Osteoblast (primary cell): ENCODE measurements around the gene DAB2IP. TPM values are rescaled to one million over a fixed set of nuclear protein-coding genes. Genes with fewer than 3 reads are reported as not detected.

ENCODE experiments used
- DNase-seq: peaks from one replicate; pipeline ENCODE4 v3.0.0; 2011; ENCODE audit warnings: low spot score, mixed read lengths; ENCODE audit not compliant: insufficient read length; ENCODE audit errors: missing footprints
- H2AFZ ChIP-seq: 2 replicates; pipeline ENCODE4 v1.6.0; 2011; ENCODE audit warnings: mild to moderate bottlenecking, low read length
- H3K27ac ChIP-seq: 2 replicates; pipeline ENCODE4 v1.5.1; 2011; ENCODE audit warnings: mild to moderate bottlenecking, low read depth, low read length, moderate library complexity
- H3K27me3 ChIP-seq: 2 replicates; pipeline ENCODE4 v1.6.0; 2012; ENCODE audit warnings: mild to moderate bottlenecking, control low read depth, inconsistent platforms, low read length, moderate library complexity; ENCODE audit not compliant: insufficient read depth
- H3K36me3 ChIP-seq: 2 replicates; pipeline ENCODE4 v1.5.1; 2011; ENCODE audit warnings: mild to moderate bottlenecking, low read length, control low read depth, moderate library complexity; ENCODE audit not compliant: insufficient read depth
- H3K4me1 ChIP-seq: 2 replicates; pipeline ENCODE4 v1.5.1; 2011; ENCODE audit warnings: mild to moderate bottlenecking, low read length, control low read depth, moderate library complexity; ENCODE audit not compliant: insufficient read depth
- H3K4me2 ChIP-seq: 2 replicates; pipeline ENCODE4 v1.6.0; 2011; ENCODE audit warnings: mild to moderate bottlenecking, low read length; ENCODE audit not compliant: insufficient read depth
- H3K4me3 ChIP-seq: fragments of 200-600 bp; sonication (generic); 3 replicates; pipeline ENCODE4 v1.5.1; 2012; ENCODE audit warnings: mild to moderate bottlenecking, low read length, inconsistent platforms; ENCODE audit not compliant: insufficient read depth
- H3K79me2 ChIP-seq: 2 replicates; pipeline ENCODE4 v1.6.0; 2012; ENCODE audit warnings: mild to moderate bottlenecking, low read length, control low read depth, inconsistent platforms; ENCODE audit not compliant: insufficient read depth
- H3K9me3 ChIP-seq: 2 replicates; pipeline ENCODE4 v1.5.1; 2011; ENCODE audit warnings: low read depth, low read length, control low read depth
- H4K20me1 ChIP-seq: 2 replicates; pipeline ENCODE4 v1.6.0; 2012; ENCODE audit warnings: mild to moderate bottlenecking, low read length, control low read depth; ENCODE audit not compliant: insufficient read depth
- CTCF ChIP-seq: IDR thresholded peaks from 2 replicates; pipeline ENCODE4 v1.5.1; 2011; ENCODE audit warnings: mild to moderate bottlenecking, low read depth, low read length, moderate library complexity; ENCODE audit errors: extremely low read depth
- total RNA-seq: library from RNA; depleted of rRNA; stranded (reverse); fragments of >200 nt; gene quantifications from 2 replicates; pipeline ENCODE4 v1.2.3, GENCODE V29; 2012

DAB2IP gene
- 49.2 and 60.8 TPM in 2 replicates for total RNA-seq

- H3K9me3 ChIP-seq, result no peaks in the 10 kb centered on the region
- peaks cover 8% of the 10 kb centered on the region for H3K4me1 ChIP-seq
- peak; percentile 87 for DNase-seq
- peaks cover 37% of the 10 kb centered on the region for H3K27me3 ChIP-seq
- H3K36me3 ChIP-seq, result no peaks in the 10 kb centered on the region
- H3K4me2 ChIP-seq, result peak within 1 kb of the TSS; percentile 66
- H2AFZ ChIP-seq, result no peak within 1 kb of the TSS
- H4K20me1 ChIP-seq, result no peaks in the 10 kb centered on the region
- H3K79me2 ChIP-seq, result no peaks in the 10 kb centered on the region
- no peak within 1 kb of the TSS for H3K27ac ChIP-seq
- peak within 1 kb of the TSS; percentile 57 for H3K4me3 ChIP-seq
- TF ChIP-seq CTCF, result no peak
These were observed at the start of gene DAB2IP for GRCh38 chr9:121651295-121652020. Gene DAB2IP, plus strand, starts transcription at chr9:121651634. Its CDS starts 142 bp downstream, at chr9:121651776.

DNA sequence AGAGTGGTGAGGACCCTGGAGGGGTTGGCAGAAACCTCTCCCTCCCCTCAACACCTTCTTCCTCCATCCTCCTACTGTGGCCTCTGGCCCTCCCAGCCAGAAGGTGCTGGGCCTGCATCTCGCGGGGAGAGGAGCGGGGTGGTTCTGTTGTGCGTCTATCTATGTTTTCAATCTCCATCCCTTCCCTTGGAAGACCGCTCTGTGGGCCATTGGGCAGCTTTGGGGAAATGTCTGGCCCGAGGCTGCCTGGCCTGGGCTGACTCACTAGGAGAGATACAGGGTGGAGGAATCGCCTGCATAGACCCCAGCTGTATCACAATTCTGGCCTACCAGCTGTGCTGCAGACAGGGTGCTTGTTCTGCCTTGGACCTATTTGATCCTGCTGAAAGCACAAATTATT is 48.4 kb upstream of the DAB2IP start:
- no peak overlapping the region for H3K27ac ChIP-seq
- no peaks in the 10 kb centered on the region for H3K9me3 ChIP-seq
- DNase-seq, result no peak
- H3K36me3 ChIP-seq, result no peaks in the 10 kb centered on the region
- no peak overlapping the region for H3K4me3 ChIP-seq
- H3K27me3 ChIP-seq, result peaks cover 54% of the 10 kb centered on the region
- H3K4me2 ChIP-seq, result no peak overlapping the region
- H3K4me1 ChIP-seq, result no peaks in the 10 kb centered on the region
- no peaks in the 10 kb centered on the region for H4K20me1 ChIP-seq
- H3K79me2 ChIP-seq, result no peaks in the 10 kb centered on the region
- H2AFZ ChIP-seq, result no peak overlapping the region
- TF ChIP-seq CTCF, result no peak

- DNase-seq, result no peak
- H4K20me1 ChIP-seq, result no peaks in the 10 kb centered on the region
- no peaks in the 10 kb centered on the region for H3K4me1 ChIP-seq
- no peaks in the 10 kb centered on the region for H3K79me2 ChIP-seq
- H3K36me3 ChIP-seq, result no peaks in the 10 kb centered on the region
- H3K4me3 ChIP-seq, result no peak overlapping the region
- H3K27me3 ChIP-seq, result peaks cover 50% of the 10 kb centered on the region
- TF ChIP-seq CTCF, result no peak
- H3K27ac ChIP-seq, result no peak overlapping the region
- no peaks in the 10 kb centered on the region for H3K9me3 ChIP-seq
- no peak overlapping the region for H2AFZ ChIP-seq
- H3K4me2 ChIP-seq, result no peak overlapping the region
These were observed 47.2 kb upstream of the DAB2IP start for GRCh38 chr9:121604242-121604641.

GRCh38 chr9:121604654-121605053 is 46.8 kb upstream of the DAB2IP start:
- H3K27ac ChIP-seq, result no peak overlapping the region
- H3K36me3 ChIP-seq, result no peaks in the 10 kb centered on the region
- DNase-seq, result no peak
- H3K4me1 ChIP-seq, result no peaks in the 10 kb centered on the region
- peaks cover 47% of the 10 kb centered on the region for H3K27me3 ChIP-seq
- H3K9me3 ChIP-seq, result no peaks in the 10 kb centered on the region
- H4K20me1 ChIP-seq, result no peaks in the 10 kb centered on the region
- no peak for TF ChIP-seq CTCF
- H3K79me2 ChIP-seq, result no peaks in the 10 kb centered on the region
- H3K4me3 ChIP-seq, result no peak overlapping the region
- H3K4me2 ChIP-seq, result no peak overlapping the region
- H2AFZ ChIP-seq, result no peak overlapping the region
